HepG2 (cell line): ENCODE results near the gene KCNQ5. TPM values are rescaled to one million over a fixed set of nuclear protein-coding genes. Genes with fewer than 3 reads are reported as not detected.
"Not testable (repeated sequence)": the region's sequence is repeated elsewhere in the genome, so short reads cannot be mapped to it uniquely, and the experiment has no call there.

ENCODE experiments used
- ATAC-seq: fragments of 200-7000 bp; cut with Tn5 transposase; 3 replicates; pipeline ENCODE4 v1.9.1; 2020; ENCODE audit warnings: mild to moderate bottlenecking, moderate library complexity
- BruUV-seq: library from RNA; stranded (reverse); fragments of 400-500 nt; replicated peaks from 2 replicates; lab custom pipeline; 2021; lab: Mats Ljungman, UMichigan
- CTCF ChIA-PET: fragments of 300-600 bp; formaldehyde crosslinking; extraction: SDS; loops from one replicate; lab custom pipeline; 2021; ENCODE audit warnings: low total read pairs, inconsistent platforms, low intra/inter-chr PET ratio; lab: Yijun Ruan, JAX
- POLR2A ChIA-PET: fragments of 350-600 bp; sonication (Branson Sonifier 250); formaldehyde crosslinking; loops from one replicate; lab custom pipeline; 2020; ENCODE audit warnings: antibody characterized with exemption, inconsistent platforms; lab: Yijun Ruan, JAX
- DNase-seq: peaks from one replicate; pipeline ENCODE4 v3.0.0-alpha.2; 2015; ENCODE audit warnings: low spot score
- FAIRE-seq: peaks from 3 replicates; lab custom pipeline; 2011; peaks lifted over from hg19 to GRCh38; lab: Jason Lieb, UNC
- H2AFZ ChIP-seq: one replicate; pipeline ENCODE4 v1.6.1; 2011; ENCODE audit warnings: low read length, inconsistent platforms
- H3K27ac ChIP-seq: fragments of 300-600 bp; 3 replicates; pipeline ENCODE4 v1.8.0; 2011; ENCODE audit warnings: mixed run types, mild to moderate bottlenecking, mixed read lengths, low read length, inconsistent platforms; ENCODE audit not compliant: insufficient read depth; ENCODE audit errors: extremely low read length
- H3K27me3 ChIP-seq, 2 experiments: fragments of 200-600 bp in 1 of 2; 2 replicates in 1 of 2; 3 replicates in 1 of 2; pipeline versions ENCODE4 v1.6.0 to v1.8.0; 2011; ENCODE audit warnings: low read length in 2 of 2, mild to moderate bottlenecking in 2 of 2, moderate library complexity in 2 of 2, inconsistent platforms in 1 of 2; ENCODE audit not compliant: insufficient read depth in 2 of 2, control insufficient read depth in 1 of 2
- H3K36me3 ChIP-seq, 2 experiments: fragments of 200-600 bp in 1 of 2; replicated peaks in 1 of 2; 2 replicates in 1 of 2; 3 replicates in 1 of 2; pipeline versions ENCODE4 v1.5.1 to v1.8.0; 2011; ENCODE audit warnings: low read length in 2 of 2, inconsistent platforms in 1 of 2; ENCODE audit not compliant: insufficient read depth in 2 of 2, control insufficient read depth in 1 of 2
- H3K4me1 ChIP-seq: 2 replicates; pipeline ENCODE4 v1.5.1; 2012; ENCODE audit warnings: low read length, inconsistent platforms; ENCODE audit not compliant: insufficient read depth
- H3K4me2 ChIP-seq: 2 replicates; pipeline ENCODE4 v1.6.0; 2011; ENCODE audit warnings: low read depth, low read length, inconsistent platforms
- H3K4me3 ChIP-seq, 3 experiments: fragments of 200-600 bp in 1 of 3; sonication (generic), shearing (Covaris generic) in 1 of 3; replicated peaks in 1 of 3; 2 replicates each; pipeline ENCODE4 v1.5.1; 2011 to 2016; ENCODE audit warnings: low read length in 3 of 3, inconsistent platforms in 2 of 3, low read depth in 2 of 3, mild to moderate bottlenecking in 2 of 3, control low read depth in 1 of 3, mixed read lengths in 1 of 3; ENCODE audit not compliant: insufficient read depth in 1 of 3
- H3K79me2 ChIP-seq: one replicate; pipeline ENCODE4 v1.6.1; 2011; ENCODE audit warnings: low read length, inconsistent platforms; ENCODE audit not compliant: insufficient read depth
- H3K9ac ChIP-seq: 2 replicates; pipeline ENCODE4 v1.6.0; 2011; ENCODE audit warnings: mild to moderate bottlenecking, low read depth, low read length, inconsistent platforms; ENCODE audit not compliant: insufficient read depth
- H3K9me3 ChIP-seq: 2 replicates; pipeline ENCODE4 v1.5.1; 2012; ENCODE audit warnings: mild to moderate bottlenecking, low read length
- H4K20me1 ChIP-seq: 2 replicates; pipeline ENCODE4 v1.6.0; 2011; ENCODE audit warnings: inconsistent platforms, mild to moderate bottlenecking, low read length, moderate library complexity; ENCODE audit not compliant: insufficient read depth
- CERS6 ChIP-seq: sonication (generic); formaldehyde crosslinking; IDR thresholded peaks from 2 replicates; pipeline ENCODE4 v1.5.0; 2020; ENCODE audit warnings: missing genetic modification reagents
- MED1 ChIP-seq: sonication (generic); formaldehyde crosslinking; IDR thresholded peaks from 2 replicates; pipeline ENCODE4 v1.4.0; 2020; ENCODE audit warnings: missing genetic modification reagents
- MTF1 ChIP-seq: sonication (generic); formaldehyde crosslinking; IDR thresholded peaks from 2 replicates; pipeline ENCODE4 v1.5.0; 2020; ENCODE audit warnings: missing genetic modification reagents
- NFATC3 ChIP-seq: sonication (generic); formaldehyde crosslinking; IDR thresholded peaks from 2 replicates; pipeline ENCODE4 v1.5.1; 2020; ENCODE audit warnings: mild to moderate bottlenecking, missing genetic modification reagents
- PAWR ChIP-seq: sonication (generic); formaldehyde crosslinking; IDR thresholded peaks from 2 replicates; pipeline ENCODE4 v1.4.0; 2020; ENCODE audit warnings: missing genetic modification reagents, mild to moderate bottlenecking, borderline replicate concordance
- THAP11 ChIP-seq: IDR thresholded peaks from 2 replicates; pipeline ENCODE4 v1.6.1; 2016; ENCODE audit warnings: missing biosample characterization, missing genetic modification reagents
- THYN1 ChIP-seq: sonication (generic); formaldehyde crosslinking; IDR thresholded peaks from 2 replicates; pipeline ENCODE4 v1.8.1; 2023; ENCODE audit warnings: low read depth, mild to moderate bottlenecking, moderate library complexity, missing genetic modification reagents, borderline replicate concordance
- ZBTB20 ChIP-seq: sonication (generic); formaldehyde crosslinking; IDR thresholded peaks from 2 replicates; pipeline ENCODE4 v1.8.1; 2023; ENCODE audit warnings: missing genetic modification reagents, low read depth, mild to moderate bottlenecking, borderline replicate concordance
- ZFP36L2 ChIP-seq: sonication (generic); formaldehyde crosslinking; IDR thresholded peaks from 2 replicates; pipeline ENCODE4 v1.4.0; 2020; ENCODE audit warnings: missing genetic modification reagents
- ZMYM2 ChIP-seq: sonication (generic); formaldehyde crosslinking; IDR thresholded peaks from 2 replicates; pipeline ENCODE4 v1.8.0; 2022; ENCODE audit warnings: mild to moderate bottlenecking, missing genetic modification reagents
- ZNF205 ChIP-seq: IDR thresholded peaks from 2 replicates; pipeline ENCODE4 v1.6.1; 2018; ENCODE audit warnings: missing biosample characterization, missing genetic modification reagents
- ZNF281 ChIP-seq: sonication (generic); formaldehyde crosslinking; IDR thresholded peaks from 2 replicates; pipeline ENCODE4 v1.4.0; 2020; ENCODE audit warnings: missing genetic modification reagents, borderline replicate concordance
- ZNF317 ChIP-seq: sonication (generic); formaldehyde crosslinking; IDR thresholded peaks from 2 replicates; pipeline ENCODE4 v1.5.0; 2020; ENCODE audit warnings: mild to moderate bottlenecking, missing genetic modification reagents
- ZNF552 ChIP-seq: sonication (generic); formaldehyde crosslinking; IDR thresholded peaks from 2 replicates; pipeline ENCODE4 v1.9.0; 2022; ENCODE audit warnings: missing genetic modification reagents, mild to moderate bottlenecking, borderline replicate concordance
- WGBS: methylation state at CpG from one replicate; pipeline ENCODE4 v1.1.6; 2017; ENCODE audit warnings: low lambda C conversion rate; 5-methylcytosine and 5-hydroxymethylcytosine counted together
- in situ Hi-C: cut with HindIII; loops from 2 replicates; pipeline ENCODE4 v1.10.0; 2017; ENCODE audit warnings: low pct_unique_long_range_greater_than_20kb; ENCODE audit not compliant: extremely low pct_ligation_motif_present
- intact Hi-C: fragments of 100-400 bp; cut with micrococcal nuclease; formaldehyde crosslinking; loops from one replicate; pipeline ENCODE4 v1.10.0; 2022; ENCODE audit not compliant: unreplicated experiment
- polyA plus RNA-seq, 8 experiments: library from polyadenylated mRNA; depleted of rRNA in 3 of 8; stranded (reverse) in 7 of 8; unstranded in 1 of 8; fragments of >200 nt; fragmentation: Illumina TruSeq in 4 of 8; extraction: Trizol in 4 of 8; gene quantifications; 2 replicates each; pipeline versions ENCODE4 v1.2.1 to v1.2.3, GENCODE V29; 2011 to 2016; ENCODE audit warnings: low read depth in 4 of 8, missing spikeins in 1 of 8, mixed read lengths in 1 of 8; ENCODE audit not compliant: insufficient read depth in 1 of 8
- total RNA-seq, 5 experiments: library from RNA; depleted of rRNA; stranded (reverse); fragments of >200 nt; fragmentation: Illumina TruSeq; extraction: Trizol; gene quantifications; 2 replicates each; pipeline ENCODE4 v1.2.3, GENCODE V29; 2016; ENCODE audit warnings: low read depth in 1 of 5

The KCNQ5 gene
- total and polyA plus RNA-seq, 2 of the 13 experiments (the other 11 are each of a cell fraction or from before 2014, with no cell fraction given), result 0.04 TPM; not detected in 1

GRCh38 chr6:73233971-73234370 is 612.1 kb downstream of the KCNQ5 start:
- POLR2A ChIA-PET, H4K20me1 ChIP-seq, H2AFZ ChIP-seq, intact Hi-C loops, H3K4me2 ChIP-seq, FAIRE-seq, CTCF ChIA-PET, H3K27me3 ChIP-seq, BruUV-seq, ATAC-seq, DNase-seq, H3K27ac ChIP-seq, H3K79me2 ChIP-seq, H3K36me3 ChIP-seq, H3K4me3 ChIP-seq, H3K9ac ChIP-seq, H3K9me3 ChIP-seq, H3K4me1 ChIP-seq, in situ Hi-C loops: not testable (repeated sequence)
- WGBS, result 0% methylated on average over 3 of the region's 3 CpGs

GRCh38 chr6:73234733-73235132 is 612.9 kb downstream of the KCNQ5 start:
- in situ Hi-C loops (no loop called here), intact Hi-C loops (no loop called here)
- H3K4me1 ChIP-seq, result no peaks in the 10 kb centered on the region
- H3K36me3 ChIP-seq, result no peaks in the 10 kb centered on the region
- BruUV-seq, result no TSS peak
- ChIA-PET CTCF (no interaction called here), POLR2A (no interaction called here)
- no peak for FAIRE-seq
- no peak for DNase-seq
- H3K27ac ChIP-seq, result no peak overlapping the region
- WGBS, result 5% methylated on average over 1 of the region's 1 CpG
- TF ChIP-seq MED1 (CRISPR knock-in tag) (no peak), ZNF205 (CRISPR knock-in tag) (no peak), NFATC3 (CRISPR knock-in tag) (no peak), ZNF317 (CRISPR knock-in tag) (no peak), PAWR (CRISPR knock-in tag) (no peak), ZBTB20 (CRISPR knock-in tag) (no peak), ZFP36L2 (no peak), ZMYM2 (CRISPR knock-in tag) (no peak), MTF1 (no peak), THYN1 (CRISPR knock-in tag) (no peak), ZNF552 (no peak), THAP11 (CRISPR knock-in tag) (no peak), ZNF281 (no peak), CERS6 (no peak)
- H3K27me3 ChIP-seq, result 0 out of 5 replicates have a peak, but pooled peaks cover 0 to 4% of the 10 kb centered on the region in 2 experiments
- no peaks in the 10 kb centered on the region for H3K79me2 ChIP-seq
- ATAC-seq, result no peak
- 0 out of 2 replicates have a peak, but pooled peaks cover 3% of the 10 kb centered on the region for H4K20me1 ChIP-seq
- no peak overlapping the region for H2AFZ ChIP-seq
- H3K4me2 ChIP-seq, result no peak overlapping the region
- no peak overlapping the region for H3K9ac ChIP-seq
- no peaks in the 10 kb centered on the region for H3K9me3 ChIP-seq
- H3K4me3 ChIP-seq, result no peak overlapping the region
